Left ventricle myocardium inferior (tissue), 1 donor: ENCODE data around the gene WNT3A. TPM values are rescaled to one million over a fixed set of nuclear protein-coding genes. Genes with fewer than 3 reads are reported as not detected.

Experiments
- DNase-seq: peaks from one replicate; pipeline ENCODE4 v3.0.0-alpha.2; 2020
- H3K27ac ChIP-seq: fragments of 200-600 bp; replicated peaks from 2 replicates; pipeline ENCODE4 v1.8.0; 2021
- H3K27me3 ChIP-seq: fragments of 200-600 bp; 2 replicates; pipeline ENCODE4 v1.8.0; 2021; ENCODE audit warnings: low read depth
- H3K36me3 ChIP-seq: fragments of 200-600 bp; 2 replicates; pipeline ENCODE4 v1.8.0; 2021
- H3K4me1 ChIP-seq: fragments of 200-600 bp; 2 replicates; pipeline ENCODE4 v1.8.0; 2021
- H3K4me3 ChIP-seq: fragments of 200-600 bp; 2 replicates; pipeline ENCODE4 v1.8.0; 2021; ENCODE audit warnings: mild to moderate bottlenecking, moderate library complexity
- H3K9me3 ChIP-seq: fragments of 200-600 bp; replicated peaks from 2 replicates; pipeline ENCODE4 v1.8.0; 2021
- intact Hi-C: fragments of 100-400 bp; cut with micrococcal nuclease; formaldehyde crosslinking; loops from one replicate; pipeline ENCODE4 v1.11.0; 2022
- total RNA-seq: library from RNA; stranded (reverse); fragmentation: NEBNext Ultra II Directional; extraction: Animal tissue kit (Norgen Biotek cat#: 25700); gene quantifications from one replicate; pipeline ENCODE4 v1.2.1, GENCODE V29; 2021
- TF ChIP-seq, protein P1 (sequence below): fragments of 200-600 bp; IDR thresholded peaks from 2 replicates; pipeline ENCODE4 v1.8.0; 2021; ENCODE audit warnings: antibody characterized with exemption, mild to moderate bottlenecking, borderline replicate concordance
- donor health status: DM: no; HTN: yes; CAD: no; lungs with severe emphysema.

Gene WNT3A
- total RNA-seq, 1 donor from 2014 or later: not detected

DNA sequence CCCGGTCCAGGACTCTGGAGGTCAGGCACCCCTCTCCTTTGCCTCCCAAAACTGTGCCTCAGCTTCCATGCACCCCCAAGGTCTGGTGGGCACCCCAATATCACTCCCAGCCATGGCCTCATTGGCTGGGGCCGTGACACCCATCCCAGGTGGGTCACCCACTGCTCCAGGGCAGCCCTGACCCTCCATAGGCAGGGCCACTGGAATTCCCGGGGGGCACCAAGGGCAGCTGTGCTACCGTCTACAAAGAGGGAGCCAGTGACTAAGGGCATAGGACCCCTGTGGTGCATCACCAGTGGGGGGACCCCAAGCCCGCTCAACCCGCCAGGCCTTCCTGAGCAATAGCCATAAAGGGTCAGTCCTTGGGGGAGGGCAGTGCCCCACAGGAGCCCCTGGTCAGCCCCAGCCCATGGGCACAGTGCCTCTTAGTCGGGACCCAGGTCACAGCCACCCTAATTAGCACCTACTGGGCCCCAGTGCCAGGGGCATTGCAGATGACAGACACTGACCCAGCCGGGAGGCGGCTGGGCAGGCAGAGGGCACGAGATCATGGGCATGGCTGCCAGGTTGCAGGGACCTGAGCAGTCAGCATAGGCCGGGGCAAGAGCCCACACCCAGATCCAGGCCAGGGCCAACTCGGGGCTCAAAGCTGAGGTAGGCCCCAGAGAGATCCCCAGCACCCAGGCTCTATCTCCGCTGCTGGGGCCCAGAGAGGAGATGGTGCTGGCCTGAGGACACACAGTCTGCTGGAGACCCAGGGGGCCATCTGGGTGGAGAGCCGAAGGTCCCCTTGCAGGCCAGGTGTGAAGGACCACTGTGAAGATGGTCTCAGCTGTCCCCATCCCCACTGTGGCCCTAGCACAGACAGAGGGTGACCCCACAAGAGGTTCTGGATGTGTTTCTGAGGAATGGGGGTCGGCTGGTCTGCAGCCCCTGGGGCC is 56.7 kb downstream of the WNT3A start:
- peaks cover 92% of the 10 kb centered on the region for H3K27me3 ChIP-seq
- H3K27ac ChIP-seq: no peak overlapping the region
- no peaks in the 10 kb centered on the region for H3K9me3 ChIP-seq
- intact Hi-C loops: no loop called here
- no peak overlapping the region for H3K4me3 ChIP-seq
- TF ChIP-seq, protein P1, sequence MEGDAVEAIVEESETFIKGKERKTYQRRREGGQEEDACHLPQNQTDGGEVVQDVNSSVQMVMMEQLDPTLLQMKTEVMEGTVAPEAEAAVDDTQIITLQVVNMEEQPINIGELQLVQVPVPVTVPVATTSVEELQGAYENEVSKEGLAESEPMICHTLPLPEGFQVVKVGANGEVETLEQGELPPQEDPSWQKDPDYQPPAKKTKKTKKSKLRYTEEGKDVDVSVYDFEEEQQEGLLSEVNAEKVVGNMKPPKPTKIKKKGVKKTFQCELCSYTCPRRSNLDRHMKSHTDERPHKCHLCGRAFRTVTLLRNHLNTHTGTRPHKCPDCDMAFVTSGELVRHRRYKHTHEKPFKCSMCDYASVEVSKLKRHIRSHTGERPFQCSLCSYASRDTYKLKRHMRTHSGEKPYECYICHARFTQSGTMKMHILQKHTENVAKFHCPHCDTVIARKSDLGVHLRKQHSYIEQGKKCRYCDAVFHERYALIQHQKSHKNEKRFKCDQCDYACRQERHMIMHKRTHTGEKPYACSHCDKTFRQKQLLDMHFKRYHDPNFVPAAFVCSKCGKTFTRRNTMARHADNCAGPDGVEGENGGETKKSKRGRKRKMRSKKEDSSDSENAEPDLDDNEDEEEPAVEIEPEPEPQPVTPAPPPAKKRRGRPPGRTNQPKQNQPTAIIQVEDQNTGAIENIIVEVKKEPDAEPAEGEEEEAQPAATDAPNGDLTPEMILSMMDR: no peak
- DNase-seq: no peak
- H3K36me3 ChIP-seq: no peaks in the 10 kb centered on the region
- peaks cover 21% of the 10 kb centered on the region for H3K4me1 ChIP-seq

DNA sequence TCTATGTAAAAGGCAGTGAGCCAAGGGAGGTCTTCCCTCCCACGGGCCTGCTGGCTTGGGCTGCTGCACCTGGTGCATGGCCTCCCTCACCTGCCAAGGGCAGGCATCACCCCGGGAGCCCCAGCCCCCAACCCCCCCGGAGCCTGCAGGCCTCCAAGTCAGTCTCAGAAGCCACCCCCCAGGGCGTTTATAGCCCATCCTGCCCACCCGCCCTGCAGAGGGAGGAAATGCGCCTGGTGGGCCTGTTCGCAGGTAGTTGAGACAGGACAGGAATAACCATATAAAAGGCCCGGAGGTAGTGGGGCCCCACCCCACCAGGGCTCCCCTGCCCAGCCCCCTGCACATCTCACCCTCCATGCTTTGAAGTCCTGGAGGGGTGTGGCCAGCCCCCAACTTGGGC is 57.5 kb downstream of the WNT3A start:
- peaks cover 90% of the 10 kb centered on the region for H3K27me3 ChIP-seq
- DNase-seq: no peak

DNA sequence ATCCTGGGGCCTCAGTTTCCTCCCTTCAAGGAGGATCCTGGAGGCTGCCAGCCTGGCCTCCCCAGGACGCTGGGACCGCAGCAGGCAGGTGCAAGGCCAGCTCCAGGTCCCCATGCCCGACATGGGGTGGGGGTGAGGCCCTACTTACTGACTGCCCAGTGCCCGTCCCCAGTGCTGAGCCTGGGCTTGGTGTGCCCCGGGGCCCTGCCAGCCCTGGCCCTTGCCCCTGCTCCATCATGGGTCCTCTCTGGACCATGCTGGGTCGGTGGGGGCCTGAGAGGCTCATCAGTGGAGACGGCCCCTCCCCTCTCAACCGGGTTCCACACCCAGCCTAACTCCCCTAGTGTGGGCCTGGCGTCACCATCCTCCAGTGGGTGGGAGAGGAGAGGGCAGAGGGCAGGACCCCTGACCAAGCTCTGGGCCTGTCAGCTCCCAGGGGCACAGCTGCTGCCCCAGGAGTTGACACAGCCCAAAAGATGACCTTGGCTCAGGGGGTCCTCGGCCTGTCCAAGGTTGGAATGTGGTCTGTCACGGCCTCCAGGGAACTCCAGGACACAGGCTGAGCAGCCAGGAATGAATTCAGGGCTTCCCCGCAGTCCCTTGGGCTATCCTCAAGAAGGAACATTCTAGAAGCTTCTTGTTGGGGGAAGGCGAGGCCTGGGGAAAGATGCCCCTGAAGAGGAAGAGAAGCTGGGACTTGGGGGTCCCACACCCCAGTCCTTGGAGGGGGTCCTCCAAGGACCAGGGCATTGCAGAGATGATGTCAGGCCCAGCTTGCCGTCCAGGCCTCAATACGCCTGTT is 58.1 kb downstream of the WNT3A start:
- intact Hi-C loops: no loop called here
- Histone ChIP-seq H3K9me3 (no peaks in the 10 kb centered on the region), H3K27me3 (peaks cover 83% of the 10 kb centered on the region), H3K4me3 (no peak overlapping the region), H3K4me1 (peaks cover 11% of the 10 kb centered on the region), H3K36me3 (no peaks in the 10 kb centered on the region), H3K27ac (no peak overlapping the region)
- DNase-seq: no peak
- TF ChIP-seq, protein P1: no peak

More for the DNA sequence above, 57.5 kb downstream of the WNT3A start:
- intact Hi-C loops: no loop called here
- no peak overlapping the region for H3K27ac ChIP-seq
- H3K4me1 ChIP-seq: peaks cover 18% of the 10 kb centered on the region
- TF ChIP-seq, protein P1: no peak
- no peaks in the 10 kb centered on the region for H3K36me3 ChIP-seq
- no peak overlapping the region for H3K4me3 ChIP-seq
- H3K9me3 ChIP-seq: no peaks in the 10 kb centered on the region

DNA sequence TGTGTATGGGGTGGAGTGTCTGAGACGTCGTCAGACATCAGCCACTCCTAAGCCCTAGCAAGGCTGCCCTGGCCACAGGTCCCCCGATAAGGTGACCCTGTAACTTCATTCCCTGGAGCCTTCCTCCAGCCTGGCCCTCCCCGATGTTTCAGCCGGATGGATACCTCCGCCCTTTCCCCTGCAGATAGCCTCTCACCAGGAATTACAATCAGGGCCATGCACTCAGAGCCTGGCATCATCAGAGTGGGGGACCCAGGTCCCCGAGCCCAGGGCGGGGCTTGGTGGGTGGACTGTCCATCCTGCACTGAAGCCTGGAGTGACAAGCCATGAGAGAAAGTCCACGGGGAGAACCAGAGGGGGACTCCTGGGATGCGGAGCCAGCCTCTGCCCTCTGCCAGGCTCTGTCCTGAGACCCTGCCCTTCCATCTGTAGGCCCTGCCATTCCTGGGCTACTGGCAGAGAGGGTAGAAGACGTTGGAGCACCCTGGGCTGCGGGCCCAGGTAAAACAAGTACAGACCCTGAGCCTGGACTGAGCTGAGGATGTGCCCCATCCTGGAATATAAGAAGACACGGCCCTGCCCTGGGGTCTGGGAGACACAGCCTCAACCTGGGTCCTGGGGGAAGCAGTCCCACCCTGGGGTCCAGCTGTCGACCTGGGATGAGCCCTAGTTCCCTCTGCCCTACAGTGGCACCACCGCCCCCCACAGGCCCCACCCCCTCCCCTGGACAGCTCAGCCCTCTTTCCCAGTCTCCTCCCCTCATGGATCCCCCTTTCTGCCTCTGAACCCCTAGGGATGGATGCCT is 58.9 kb downstream of the WNT3A start:
- Histone ChIP-seq H3K4me1 (peaks cover 3% of the 10 kb centered on the region), H3K9me3 (no peaks in the 10 kb centered on the region), H3K36me3 (no peaks in the 10 kb centered on the region), H3K4me3 (no peak overlapping the region), H3K27me3 (peaks cover 75% of the 10 kb centered on the region), H3K27ac (no peak overlapping the region)
- TF ChIP-seq, protein P1: no peak
- DNase-seq: no peak
- intact Hi-C loops: no loop called here

DNA sequence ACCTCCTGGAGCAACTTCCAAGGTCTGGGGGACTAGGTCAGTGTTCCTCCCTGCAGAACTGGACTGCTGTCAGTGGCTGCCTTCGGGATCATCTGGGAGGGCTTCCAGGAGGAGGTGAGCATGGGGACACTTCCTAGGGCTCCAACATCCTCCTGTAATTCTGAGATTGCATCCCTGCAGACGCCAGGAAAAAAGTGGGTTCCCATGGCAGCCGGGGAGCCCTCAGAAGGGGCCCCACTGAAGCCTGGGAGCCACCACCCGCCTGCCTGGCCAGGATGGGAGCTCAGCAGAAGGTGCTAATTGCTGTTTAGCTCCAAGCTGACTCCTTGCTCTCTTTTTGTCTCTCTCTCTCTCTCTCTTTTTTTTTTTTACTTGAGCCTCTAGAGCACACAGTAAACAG is 59.6 kb downstream of the WNT3A start:
- intact Hi-C loops: no loop called here
- TF ChIP-seq, protein P1: no peak
- peaks cover 69% of the 10 kb centered on the region for H3K27me3 ChIP-seq
- H3K4me1 ChIP-seq: no peaks in the 10 kb centered on the region
- no peak overlapping the region for H3K4me3 ChIP-seq
- DNase-seq: no peak
- no peaks in the 10 kb centered on the region for H3K9me3 ChIP-seq
- H3K27ac ChIP-seq: no peak overlapping the region
- no peaks in the 10 kb centered on the region for H3K36me3 ChIP-seq
